ENCODE measurements around the gene ZFPM1. TPM values are rescaled to one million over a fixed set of nuclear protein-coding genes. Genes with fewer than 3 reads are reported as not detected.

Gene ZFPM1
- total RNA-seq, 1 donor from 2014 or later: 1.7 TPM

- TF ChIP-seq POLR2AphosphoS5 (IDR thresholded peaks at IDR 0.05; ENCODE audit: insufficient read depth in 1 of 2, low read depth in 1 of 2): no peak
- TF ChIP-seq POLR2A (IDR thresholded peaks at IDR 0.05): no peak
- Histone ChIP-seq H3K4me1 (peaks cover 17% of the 10 kb centered on the region), H3K9me3 (no peaks in the 10 kb centered on the region), H3K27me3 (no peaks in the 10 kb centered on the region), H3K36me3 (no peaks in the 10 kb centered on the region), H3K27ac (no peak overlapping the region), H3K4me3 (no peak overlapping the region)
- no peak for DNase-seq (ENCODE audit: extremely low spot score in 2 of 2)
- intact Hi-C loops (cut with DNase I): no loop called here
These were observed 84.8 kb downstream of the ZFPM1 start for GRCh38 chr16:88537859-88538258.

GRCh38 chr16:88538366-88539060, 85.4 kb downstream of the ZFPM1 start:
- Histone ChIP-seq H3K27me3 (no peaks in the 10 kb centered on the region), H3K4me1 (peaks cover 11% of the 10 kb centered on the region), H3K9me3 (no peaks in the 10 kb centered on the region), H3K4me3 (no peak overlapping the region), H3K27ac (no peak overlapping the region), H3K36me3 (no peaks in the 10 kb centered on the region)
- intact Hi-C loops (cut with DNase I): no loop called here
- TF ChIP-seq POLR2A (IDR thresholded peaks at IDR 0.05): no peak
- TF ChIP-seq CTCF (IDR thresholded peaks at IDR 0.05): no peak
- no peak for TF ChIP-seq POLR2AphosphoS5 (IDR thresholded peaks at IDR 0.05; ENCODE audit: insufficient read depth in 1 of 2, low read depth in 1 of 2)
- DNase-seq (ENCODE audit: extremely low spot score in 2 of 2): no peak

GRCh38 chr16:88539261-88539651, 86.2 kb downstream of the ZFPM1 start:
- H3K9me3 ChIP-seq: no peaks in the 10 kb centered on the region
- intact Hi-C loops (cut with DNase I): no loop called here
- no peak overlapping the region for H3K27ac ChIP-seq
- peaks cover 11% of the 10 kb centered on the region for H3K4me1 ChIP-seq
- no peaks in the 10 kb centered on the region for H3K36me3 ChIP-seq
- no peak overlapping the region for H3K4me3 ChIP-seq
- DNase-seq (ENCODE audit: extremely low spot score in 2 of 2): no peak
- TF ChIP-seq CTCF (IDR thresholded peaks at IDR 0.05) (no peak), POLR2AphosphoS5 (IDR thresholded peaks at IDR 0.05; ENCODE audit: insufficient read depth in 1 of 2, low read depth in 1 of 2) (no peak), POLR2A (IDR thresholded peaks at IDR 0.05) (no peak)
- H3K27me3 ChIP-seq: no peaks in the 10 kb centered on the region

GRCh38 chr16:88539652-88540345, 86.7 kb downstream of the ZFPM1 start:
- Histone ChIP-seq H3K4me3 (no peak overlapping the region), H3K4me1 (peaks cover 10% of the 10 kb centered on the region), H3K27me3 (no peaks in the 10 kb centered on the region), H3K9me3 (no peaks in the 10 kb centered on the region), H3K27ac (no peak overlapping the region), H3K36me3 (no peaks in the 10 kb centered on the region)
- DNase-seq (ENCODE audit: extremely low spot score in 2 of 2): no peak
- intact Hi-C loops (cut with DNase I): no loop called here
- no peak for TF ChIP-seq CTCF (IDR thresholded peaks at IDR 0.05)
- no peak for TF ChIP-seq POLR2A (IDR thresholded peaks at IDR 0.05)
- no peak for TF ChIP-seq POLR2AphosphoS5 (IDR thresholded peaks at IDR 0.05; ENCODE audit: insufficient read depth in 1 of 2, low read depth in 1 of 2)

GRCh38 chr16:88540346-88540977, 87.4 kb downstream of the ZFPM1 start:
- intact Hi-C loops (cut with DNase I): no loop called here
- H3K36me3 ChIP-seq: no peaks in the 10 kb centered on the region
- peaks cover 3% of the 10 kb centered on the region for H3K4me1 ChIP-seq
- H3K4me3 ChIP-seq: no peak overlapping the region
- no peaks in the 10 kb centered on the region for H3K9me3 ChIP-seq
- DNase-seq (ENCODE audit: extremely low spot score in 2 of 2): no peak
- TF ChIP-seq CTCF (IDR thresholded peaks at IDR 0.05) (no peak), POLR2A (IDR thresholded peaks at IDR 0.05) (no peak), POLR2AphosphoS5 (IDR thresholded peaks at IDR 0.05; ENCODE audit: insufficient read depth in 1 of 2, low read depth in 1 of 2) (no peak)
- H3K27ac ChIP-seq: no peak overlapping the region
- H3K27me3 ChIP-seq: no peaks in the 10 kb centered on the region
